Gastrocnemius medialis (tissue), 4 donors: ENCODE results near the gene ATP5PF. TPM values are rescaled to one million over a fixed set of nuclear protein-coding genes. Genes with fewer than 3 reads are reported as not detected.

ENCODE experiments used
- ATAC-seq, 2 donors: fragments of 150-250 bp; one replicate each; pipeline ENCODE4 v1.9.1; 2016
- DNase-seq, 2 donors: peaks; one replicate each; pipeline ENCODE4 v3.0.0-alpha.2; 2019
- H3K27ac ChIP-seq, 4 donors: fragments of 200-600 bp; sonication (generic); 1 replicate in 1 of 4; 2 replicates in 3 of 4; pipeline ENCODE4 v1.5.1; 2016 to 2018; ENCODE audit warnings: mild to moderate bottlenecking in 2 of 4, moderate library complexity in 1 of 4
- H3K27me3 ChIP-seq, 3 donors: fragments of 200-600 bp; sonication (generic) in 2 of 3; 1 replicate in 1 of 3; 2 replicates in 2 of 3; pipeline versions ENCODE4 v1.5.1 to v1.6.0; 2016 to 2019; ENCODE audit warnings: mild to moderate bottlenecking in 1 of 3, moderate library complexity in 1 of 3
- H3K36me3 ChIP-seq, 2 donors: fragments of 200-600 bp; sonication (generic) in 1 of 2; one replicate each; pipeline ENCODE4 v1.5.1; 2017 to 2018
- H3K4me1 ChIP-seq, 2 donors: fragments of 200-600 bp; sonication (generic) in 1 of 2; one replicate each; pipeline ENCODE4 v1.5.1; 2016 to 2017; ENCODE audit warnings: mild to moderate bottlenecking in 2 of 2
- H3K4me3 ChIP-seq, 4 donors: fragments of 200-600 bp; sonication (generic) in 3 of 4; 1 replicate in 1 of 4; 2 replicates in 3 of 4; pipeline ENCODE4 v1.5.1; 2016 to 2019; ENCODE audit warnings: mild to moderate bottlenecking in 2 of 4
- H3K9me3 ChIP-seq, 3 donors: fragments of 200-600 bp; sonication (generic) in 2 of 3; 1 replicate in 1 of 3; 2 replicates in 2 of 3; pipeline ENCODE4 v1.5.1; 2016 to 2019
- POLR2A ChIP-seq, 2 donors: fragments of 450-650 bp; IDR thresholded peaks; one replicate each; pipeline ENCODE4 v1.6.1; 2017; ENCODE audit warnings: antibody characterized with exemption in 2 of 2, mild to moderate bottlenecking in 2 of 2, moderate library complexity in 2 of 2
- in situ Hi-C, 4 donors: fragments of 200-750 bp; cut with MboI; loops; one replicate each; pipeline versions ENCODE4 v1.15.0 to v1.8.0; 2017; ENCODE audit warnings: low sequenced_read_pairs in 4 of 4
- intact Hi-C: fragments of 100-400 bp; cut with DNase I; formaldehyde crosslinking; loops from one replicate; pipeline ENCODE4 v1.15.1; 2023; ENCODE audit warnings: low total_unique reads
- total RNA-seq, 4 donors: library from RNA; depleted of rRNA; stranded (reverse); fragments of >200 nt; gene quantifications; one replicate each; pipeline versions ENCODE4 v1.1.0 to v1.2.3, GENCODE V29; 2016
- TF ChIP-seq, protein P1 (sequence below), 5 experiments: fragments of 450-650 bp in 3 of 5; fragments of 200-600 bp in 2 of 5; sonication (generic) in 2 of 5; IDR thresholded peaks in 4 of 5; conservative IDR thresholded peaks in 1 of 5; 1 replicate in 4 of 5; 2 replicates in 1 of 5; pipeline ENCODE4 v1.5.1; 2016 to 2019; ENCODE audit warnings: antibody characterized with exemption in 5 of 5, mild to moderate bottlenecking in 3 of 5, moderate library complexity in 3 of 5

ATP5PF gene
- total RNA-seq, 4 donors from 2014 or later = 155 to 306 (median 198) TPM

- no peak for DNase-seq
- no peaks in the 10 kb centered on the region for H3K27me3 ChIP-seq
- in situ Hi-C loops = no loop called here
- intact Hi-C loops = no loop called here
- no peak overlapping the region for H3K4me3 ChIP-seq
- no peaks in the 10 kb centered on the region for H3K9me3 ChIP-seq
- H3K27ac ChIP-seq = peak overlapping the region in 3 of 4 donors; percentile 51 to 66 (median 51)
- peak; percentile 18 to 62 for ATAC-seq
- H3K4me1 ChIP-seq = peaks cover 0 to 9% of the 10 kb centered on the region in 2 donors
- no peaks in the 10 kb centered on the region for H3K36me3 ChIP-seq
- TF ChIP-seq, protein P1, sequence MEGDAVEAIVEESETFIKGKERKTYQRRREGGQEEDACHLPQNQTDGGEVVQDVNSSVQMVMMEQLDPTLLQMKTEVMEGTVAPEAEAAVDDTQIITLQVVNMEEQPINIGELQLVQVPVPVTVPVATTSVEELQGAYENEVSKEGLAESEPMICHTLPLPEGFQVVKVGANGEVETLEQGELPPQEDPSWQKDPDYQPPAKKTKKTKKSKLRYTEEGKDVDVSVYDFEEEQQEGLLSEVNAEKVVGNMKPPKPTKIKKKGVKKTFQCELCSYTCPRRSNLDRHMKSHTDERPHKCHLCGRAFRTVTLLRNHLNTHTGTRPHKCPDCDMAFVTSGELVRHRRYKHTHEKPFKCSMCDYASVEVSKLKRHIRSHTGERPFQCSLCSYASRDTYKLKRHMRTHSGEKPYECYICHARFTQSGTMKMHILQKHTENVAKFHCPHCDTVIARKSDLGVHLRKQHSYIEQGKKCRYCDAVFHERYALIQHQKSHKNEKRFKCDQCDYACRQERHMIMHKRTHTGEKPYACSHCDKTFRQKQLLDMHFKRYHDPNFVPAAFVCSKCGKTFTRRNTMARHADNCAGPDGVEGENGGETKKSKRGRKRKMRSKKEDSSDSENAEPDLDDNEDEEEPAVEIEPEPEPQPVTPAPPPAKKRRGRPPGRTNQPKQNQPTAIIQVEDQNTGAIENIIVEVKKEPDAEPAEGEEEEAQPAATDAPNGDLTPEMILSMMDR (IDR thresholded peaks at IDR 0.05 in 4 of 5, conservative IDR thresholded peaks at IDR 0.05 in 1 of 5) = no peak
- no peak for TF ChIP-seq POLR2A (IDR thresholded peaks at IDR 0.05)
These were observed 46.2 kb downstream of the ATP5PF start for GRCh38 chr21:25688275-25689155.

GRCh38 chr21:25687787-25688186 lies 46.9 kb downstream of the ATP5PF start:
- intact Hi-C loops (no loop called here), in situ Hi-C loops (no loop called here)
- TF ChIP-seq, protein P1 (IDR thresholded peaks at IDR 0.05 in 4 of 5, conservative IDR thresholded peaks at IDR 0.05 in 1 of 5) = no peak
- no peak for TF ChIP-seq POLR2A (IDR thresholded peaks at IDR 0.05)
- no peaks in the 10 kb centered on the region for H3K36me3 ChIP-seq
- H3K27me3 ChIP-seq = no peaks in the 10 kb centered on the region
- H3K4me3 ChIP-seq = no peak overlapping the region
- ATAC-seq (no peak), DNase-seq (no peak)
- H3K27ac ChIP-seq = peak overlapping the region in 3 of 4 donors; percentile 51 to 66 (median 51)
- peaks cover 0 to 9% of the 10 kb centered on the region in 2 donors for H3K4me1 ChIP-seq
- H3K9me3 ChIP-seq = no peaks in the 10 kb centered on the region

DNA sequence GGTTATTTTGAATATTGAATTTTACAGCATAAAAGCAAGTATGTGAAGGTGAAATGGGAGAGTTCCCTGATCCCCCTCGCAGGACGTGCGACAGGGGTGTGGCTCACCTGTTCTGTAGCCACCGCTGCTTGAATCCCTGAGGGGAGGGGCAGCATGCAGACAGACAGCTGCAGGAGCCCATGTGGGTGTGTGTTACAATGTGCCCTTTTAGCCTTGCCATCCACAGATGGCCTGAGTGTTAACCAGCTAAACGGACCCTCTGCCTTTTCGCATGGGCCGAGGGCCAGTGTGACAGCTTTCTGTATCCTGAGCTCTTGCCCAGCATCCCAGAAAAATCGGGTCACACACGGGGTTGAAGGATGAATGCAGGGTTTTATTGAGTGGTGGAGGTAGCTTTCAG lies 52.3 kb downstream of the ATP5PF start:
- ATAC-seq (no peak), DNase-seq (no peak)
- peaks cover 0 to 5% of the 10 kb centered on the region in 2 donors for H3K4me1 ChIP-seq
- H3K27me3 ChIP-seq = no peaks in the 10 kb centered on the region
- no peaks in the 10 kb centered on the region for H3K9me3 ChIP-seq
- no peaks in the 10 kb centered on the region for H3K36me3 ChIP-seq
- in situ Hi-C loops = no loop called here
- TF ChIP-seq POLR2A (IDR thresholded peaks at IDR 0.05) = no peak
- TF ChIP-seq, protein P1 (IDR thresholded peaks at IDR 0.05 in 4 of 5, conservative IDR thresholded peaks at IDR 0.05 in 1 of 5) = no peak
- intact Hi-C loops = no loop called here
- no peak overlapping the region for H3K4me3 ChIP-seq
- H3K27ac ChIP-seq = no peak overlapping the region

- H3K27me3 ChIP-seq = no peaks in the 10 kb centered on the region
- no peak for DNase-seq
- no peaks in the 10 kb centered on the region for H3K9me3 ChIP-seq
- intact Hi-C loops (no loop called here), in situ Hi-C loops (no loop called here)
- H3K27ac ChIP-seq = peak overlapping the region in 2 of 4 donors; percentile 9 to 60
- peaks cover 0 to 11% of the 10 kb centered on the region in 2 donors for H3K4me1 ChIP-seq
- H3K36me3 ChIP-seq = no peaks in the 10 kb centered on the region
- TF ChIP-seq POLR2A (IDR thresholded peaks at IDR 0.05) = no peak
- TF ChIP-seq, protein P1 (IDR thresholded peaks at IDR 0.05 in 4 of 5, conservative IDR thresholded peaks at IDR 0.05 in 1 of 5) = no peak
- no peak for ATAC-seq
- H3K4me3 ChIP-seq = no peak overlapping the region
These were observed 58.3 kb downstream of the ATP5PF start for GRCh38 chr21:25676451-25676850.

Other genes with a start within 250 kb of the ATP5PF start
- gene MRPL39, start 127.4 kb downstream of the ATP5PF start, total RNA-seq = 10 to 100 TPM; 27.1 to 56.6 (median 39.0) TPM
- gene JAM2, start 95.6 kb downstream of the ATP5PF start, total RNA-seq = 1 to 10 TPM; 2.3 to 6.1 (median 3.7) TPM
- gene GABPA, start 68 bp upstream of the ATP5PF start, total RNA-seq = 10 to 100 TPM; 10.6 to 26.2 (median 15.5) TPM